Activated B cell treated with CpG ODN at 0.5 μM for 24 hours (primary cell): ENCODE measurements around the gene ALKBH4. TPM values are rescaled to one million over a fixed set of nuclear protein-coding genes. Genes with fewer than 3 reads are reported as not detected.
A peak's percentile ranks its signal among the peaks of the same experiment; 100 is the strongest.

Source experiments
- ATAC-seq: fragments of 200-7000 bp; cut with Tn5 transposase; one replicate; pipeline ENCODE4 v1.10.0; 2021; ENCODE audit warnings: low read depth, mild to moderate bottlenecking, moderate library complexity
- CTCF ChIA-PET: fragments of 350-600 bp; sonication (Branson Sonifier 250); formaldehyde crosslinking; loops from one replicate; lab custom pipeline; 2021; ENCODE audit warnings: antibody characterized with exemption; lab: Charles Lee
- POLR2A ChIA-PET: fragments of 350-600 bp; sonication (Branson Sonifier 250); formaldehyde crosslinking; loops from one replicate; lab custom pipeline; 2021; ENCODE audit warnings: antibody characterized with exemption; lab: Charles Lee
- DNase-seq: peaks from one replicate; pipeline ENCODE4 v3.0.0; 2022
- H3K27ac Mint-ChIP-seq: one replicate; pipeline ENCODE4 v1.8.0; 2020; ENCODE audit warnings: mixed read lengths
- H3K27me3 Mint-ChIP-seq: one replicate; pipeline ENCODE4 v1.8.0; 2021; ENCODE audit warnings: mixed read lengths
- H3K36me3 Mint-ChIP-seq: one replicate; pipeline ENCODE4 v1.8.0; 2021; ENCODE audit warnings: low read depth, mixed read lengths
- H3K4me1 Mint-ChIP-seq: one replicate; pipeline ENCODE4 v1.8.0; 2021; ENCODE audit warnings: mixed read lengths
- H3K4me3 Mint-ChIP-seq: one replicate; pipeline ENCODE4 v1.8.0; 2020; ENCODE audit warnings: mild to moderate bottlenecking, mixed read lengths
- H3K9me3 Mint-ChIP-seq: one replicate; pipeline ENCODE4 v1.8.0; 2020; ENCODE audit warnings: mixed read lengths
- intact Hi-C: fragments of 100-400 bp; cut with micrococcal nuclease; formaldehyde crosslinking; loops from one replicate; pipeline ENCODE4 v1.15.1; 2024
- total RNA-seq: library from RNA; stranded (reverse); gene quantifications from 2 replicates; pipeline ENCODE4 v1.2.3, GENCODE V29; 2022
- TF ChIP-seq, protein P1 (sequence below): fragments of 200-600 bp; IDR thresholded peaks from one replicate; pipeline ENCODE4 v1.8.0; 2022; ENCODE audit warnings: antibody characterized with exemption, mild to moderate bottlenecking

ALKBH4 gene
- total RNA-seq, 1 donor from 2014 or later = 7.8 TPM

DNA sequence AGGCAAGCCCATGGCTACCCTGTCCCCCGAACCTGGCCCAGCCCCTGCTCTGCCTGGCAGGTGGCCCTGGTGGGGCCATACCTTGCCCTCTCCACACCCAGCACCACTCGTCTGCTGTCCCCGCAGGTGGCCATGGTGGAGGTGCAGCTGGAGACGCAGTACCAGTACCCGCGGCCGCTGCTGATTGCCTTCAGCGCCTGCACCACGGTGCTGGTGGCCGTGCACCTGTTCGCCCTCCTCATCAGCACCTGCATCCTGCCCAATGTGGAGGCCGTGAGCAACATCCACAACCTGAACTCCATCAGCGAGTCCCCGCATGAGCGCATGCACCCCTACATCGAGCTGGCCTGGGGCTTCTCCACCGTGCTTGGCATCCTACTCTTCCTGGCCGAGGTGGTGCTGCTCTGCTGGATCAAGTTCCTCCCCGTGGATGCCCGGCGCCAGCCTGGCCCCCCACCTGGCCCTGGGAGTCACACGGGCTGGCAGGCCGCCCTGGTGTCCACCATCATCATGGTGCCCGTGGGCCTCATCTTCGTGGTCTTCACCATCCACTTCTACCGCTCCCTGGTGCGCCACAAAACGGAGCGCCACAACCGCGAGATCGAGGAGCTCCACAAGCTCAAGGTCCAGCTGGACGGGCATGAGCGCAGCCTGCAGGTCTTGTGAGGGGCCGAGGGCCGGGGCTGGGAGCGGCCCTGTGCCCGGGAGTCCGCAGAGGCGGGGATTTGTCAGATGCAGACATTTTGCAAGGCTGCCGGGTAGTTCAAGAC is 18.1 kb downstream of the ALKBH4 start:
- ATAC-seq (no peak), DNase-seq (no peak)
- intact Hi-C loops = no loop called here
- Mint-ChIP-seq H3K36me3 (peaks cover 58% of the 10 kb centered on the region), H3K27ac (peak overlapping the region; percentile 99), H3K27me3 (no peaks in the 10 kb centered on the region), H3K4me3 (no peak overlapping the region), H3K9me3 (no peaks in the 10 kb centered on the region), H3K4me1 (peaks cover 63% of the 10 kb centered on the region)
- ChIA-PET CTCF (interaction anchor here (1.1 to 9.9 kb wide), 3 partner anchors 12 to 39 kb away, joined by 3 to 219 read pairs (median 4); no protein-coding TSS in a partner anchor), POLR2A (interaction anchor here (0.6 to 16.7 kb wide), 3 partner anchors 27 to 141 kb away, joined by 3 to 886 read pairs (median 8); partner anchors contain the start of genes ORAI2 and PRKRIP1)
- TF ChIP-seq, protein P1, sequence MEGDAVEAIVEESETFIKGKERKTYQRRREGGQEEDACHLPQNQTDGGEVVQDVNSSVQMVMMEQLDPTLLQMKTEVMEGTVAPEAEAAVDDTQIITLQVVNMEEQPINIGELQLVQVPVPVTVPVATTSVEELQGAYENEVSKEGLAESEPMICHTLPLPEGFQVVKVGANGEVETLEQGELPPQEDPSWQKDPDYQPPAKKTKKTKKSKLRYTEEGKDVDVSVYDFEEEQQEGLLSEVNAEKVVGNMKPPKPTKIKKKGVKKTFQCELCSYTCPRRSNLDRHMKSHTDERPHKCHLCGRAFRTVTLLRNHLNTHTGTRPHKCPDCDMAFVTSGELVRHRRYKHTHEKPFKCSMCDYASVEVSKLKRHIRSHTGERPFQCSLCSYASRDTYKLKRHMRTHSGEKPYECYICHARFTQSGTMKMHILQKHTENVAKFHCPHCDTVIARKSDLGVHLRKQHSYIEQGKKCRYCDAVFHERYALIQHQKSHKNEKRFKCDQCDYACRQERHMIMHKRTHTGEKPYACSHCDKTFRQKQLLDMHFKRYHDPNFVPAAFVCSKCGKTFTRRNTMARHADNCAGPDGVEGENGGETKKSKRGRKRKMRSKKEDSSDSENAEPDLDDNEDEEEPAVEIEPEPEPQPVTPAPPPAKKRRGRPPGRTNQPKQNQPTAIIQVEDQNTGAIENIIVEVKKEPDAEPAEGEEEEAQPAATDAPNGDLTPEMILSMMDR = no peak

- intact Hi-C loops = loop anchor here (1.0 kb wide), 2 partner anchors 19 to 30 kb away; partner anchors contain the start of genes ALKBH4 and LRWD1
- peaks cover 59% of the 10 kb centered on the region for H3K36me3 Mint-ChIP-seq
- POLR2A ChIA-PET = interaction anchor here (1.0 to 16.7 kb wide), 3 partner anchors 11 to 50 kb away, joined by 3 to 886 read pairs (median 8); partner anchors contain the start of genes ORAI2 and PRKRIP1
- CTCF ChIA-PET = interaction anchor here (1.1 to 9.9 kb wide), 4 partner anchors 11 to 38 kb away, joined by 3 to 219 read pairs (median 4); no protein-coding TSS in a partner anchor
- H3K4me1 Mint-ChIP-seq = peaks cover 64% of the 10 kb centered on the region
- H3K9me3 Mint-ChIP-seq = no peaks in the 10 kb centered on the region
- peak overlapping the region; percentile 99 for H3K27ac Mint-ChIP-seq
- peak overlapping the region; percentile 82 for H3K4me3 Mint-ChIP-seq
- DNase-seq (no peak), ATAC-seq (no peak)
- TF ChIP-seq, protein P1 = no peak
- no peaks in the 10 kb centered on the region for H3K27me3 Mint-ChIP-seq
Measured at GRCh38 chr7:102445674-102446071, 19.0 kb downstream of the ALKBH4 start.

DNA sequence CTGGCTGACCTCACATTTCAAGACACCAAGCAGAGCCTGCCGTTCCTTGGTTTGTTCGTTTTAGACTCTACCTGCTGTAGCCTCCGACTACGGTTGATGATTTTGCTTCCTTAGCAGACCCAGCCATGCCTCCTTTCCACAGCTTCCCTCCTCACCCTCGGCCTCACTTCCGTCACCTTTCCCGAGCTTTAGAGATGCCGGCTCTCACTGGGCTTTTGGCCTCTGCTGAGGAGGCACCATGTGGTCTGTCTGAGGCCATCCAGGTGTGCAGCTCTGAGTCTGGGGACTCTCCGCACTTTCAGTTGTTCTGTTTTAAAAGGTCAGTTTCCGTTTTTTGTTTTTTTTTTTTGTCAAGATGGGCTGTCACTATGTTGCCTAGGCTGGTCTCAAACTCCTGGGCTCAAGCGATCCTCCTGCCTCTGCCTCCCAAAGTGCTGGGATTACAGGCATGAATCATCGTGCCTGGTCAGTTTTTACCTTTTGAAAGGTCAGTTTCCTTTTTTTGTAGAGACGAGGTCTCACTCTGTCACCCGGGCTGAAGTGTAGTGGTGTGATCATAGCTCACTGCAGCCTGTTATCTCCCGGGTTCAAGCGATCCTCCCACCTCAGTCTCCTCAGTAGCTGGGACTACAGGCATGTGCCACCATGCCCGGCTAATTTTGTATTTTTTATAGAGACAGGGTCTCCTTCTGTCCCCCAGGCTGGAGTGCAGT is 19.5 kb downstream of the ALKBH4 start:
- ChIA-PET POLR2A (interaction anchor here (0.6 to 16.7 kb wide), 6 partner anchors 9 to 138 kb away, joined by 3 to 886 read pairs (median 4); partner anchors contain the start of genes ORAI2 and PRKRIP1), CTCF (interaction anchor here (1.4 to 9.9 kb wide), 2 partner anchors 29 to 37 kb away, joined by 4 to 219 read pairs; no protein-coding TSS in a partner anchor)
- Mint-ChIP-seq H3K36me3 (peaks cover 63% of the 10 kb centered on the region), H3K27me3 (no peaks in the 10 kb centered on the region), H3K9me3 (no peaks in the 10 kb centered on the region), H3K27ac (peak overlapping the region; percentile 99), H3K4me1 (peaks cover 64% of the 10 kb centered on the region), H3K4me3 (peak overlapping the region; percentile 82)
- DNase-seq (peak; percentile 38), ATAC-seq (peak; percentile 51)
- TF ChIP-seq, protein P1 = no peak
- intact Hi-C loops = loop anchor here (1.0 kb wide), 2 partner anchors 19 to 30 kb away; partner anchors contain the start of genes ALKBH4 and LRWD1

GRCh38 chr7:102439963-102440795 is 24.5 kb downstream of the ALKBH4 start:
- Mint-ChIP-seq H3K9me3 (no peaks in the 10 kb centered on the region), H3K4me3 (no peak overlapping the region), H3K27ac (peak overlapping the region; percentile 93), H3K36me3 (peaks cover 57% of the 10 kb centered on the region), H3K4me1 (peaks cover 67% of the 10 kb centered on the region), H3K27me3 (no peaks in the 10 kb centered on the region)
- DNase-seq = no peak
- POLR2A ChIA-PET = interaction anchor here (1.8 to 16.7 kb wide), 3 partner anchors 10 to 44 kb away, joined by 6 to 886 read pairs (median 14); partner anchors contain the start of genes ORAI2 and PRKRIP1
- TF ChIP-seq, protein P1 = no peak
- no peak for ATAC-seq
- intact Hi-C loops = no loop called here
- CTCF ChIA-PET = interaction anchor here (1.1 to 2.5 kb wide), 3 partner anchors 24 to 36 kb away, joined by 3 to 18 read pairs (median 10); no protein-coding TSS in a partner anchor
